ENCODE results near the gene TUFM. TPM values are rescaled to one million over a fixed set of nuclear protein-coding genes. Genes with fewer than 3 reads are reported as not detected.
A peak's percentile ranks its signal among the peaks of the same experiment; 100 is the strongest.

Gene TUFM
- total and polyA plus RNA-seq, 2 donors (not counting 1 experiment from before 2014, with no cell fraction given) = 68.6 to 115 TPM

DNA sequence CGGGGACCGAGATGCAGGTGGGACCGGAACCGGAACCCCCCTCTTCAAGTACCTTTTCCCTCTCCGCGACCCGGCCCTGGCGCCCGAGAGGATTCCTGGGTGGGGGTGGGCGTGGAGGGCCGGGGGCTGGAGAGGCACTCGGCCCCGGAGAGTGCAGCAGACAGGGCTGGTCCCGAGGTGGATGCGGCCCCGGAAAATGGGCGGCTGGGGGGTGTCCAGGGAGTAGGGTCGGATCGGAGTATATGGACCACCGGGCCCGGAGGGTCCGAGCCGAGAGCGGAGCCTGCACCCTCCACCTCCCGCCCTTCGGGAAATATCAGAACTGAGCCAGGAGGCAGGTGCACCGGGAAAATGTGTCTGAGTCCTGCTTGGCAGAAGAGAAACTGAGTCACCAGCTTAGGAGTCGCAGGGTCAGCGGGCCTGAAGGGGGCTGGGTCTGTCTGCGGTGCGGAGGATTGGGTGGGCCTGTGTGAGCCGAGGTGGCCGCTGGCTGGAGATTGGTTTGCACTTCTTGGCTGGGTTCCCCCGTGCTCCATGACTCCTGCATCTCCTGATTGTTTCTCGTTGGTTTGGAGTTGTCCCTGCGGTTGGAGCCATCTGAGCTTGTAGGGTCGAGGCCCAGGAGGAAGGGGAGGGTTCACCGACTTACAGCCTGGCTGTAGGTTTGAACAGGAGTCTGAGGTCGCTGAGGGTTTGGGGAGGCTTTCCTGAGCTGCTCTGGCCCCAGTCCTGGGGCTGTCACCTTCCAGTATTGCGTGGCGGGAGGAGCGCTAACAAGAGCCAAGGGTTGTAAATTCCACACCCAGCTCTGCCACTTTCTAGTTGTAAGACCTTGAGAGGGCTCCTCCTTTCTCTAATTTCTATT is 18.0 kb upstream of the TUFM start:
- Histone ChIP-seq H3K9me3 (ENCODE audit: control insufficient read depth, insufficient read depth, low read depth, low read length) (no peaks in the 10 kb centered on the region), H2AFZ (ENCODE audit: low read length) (no peak overlapping the region), H3K27me3 (ENCODE audit: control insufficient read depth, insufficient read depth, low read length) (no peaks in the 10 kb centered on the region), H4K20me1 (ENCODE audit: control insufficient read depth, extremely low read depth, insufficient read depth, low read length) (no peaks in the 10 kb centered on the region), H3K4me2 (ENCODE audit: extremely low read depth, insufficient read depth, low read length) (peak overlapping the region; percentile 89), H3K9ac (ENCODE audit: insufficient read depth, low read length) (peak overlapping the region; percentile 95), H3K79me2 (ENCODE audit: control insufficient read depth, insufficient read depth, low read length) (peaks cover 32% of the 10 kb centered on the region), H3K36me3 (ENCODE audit: control insufficient read depth, insufficient read depth, low read length) (peaks cover 17% of the 10 kb centered on the region), H3K27ac (ENCODE audit: insufficient read depth, low read length) (peak overlapping the region; percentile 98), H3K4me3 (replicated peaks in 1 of 4; ENCODE audit: control extremely low read depth in 1 of 4, insufficient read depth in 1 of 4, low read depth in 3 of 4, low read length in 4 of 4) (peak overlapping the region; percentile 89 to 100 (median 96)), H3K4me1 (ENCODE audit: control insufficient read depth, extremely low read depth, insufficient read depth, low read length) (peaks cover 9% of the 10 kb centered on the region)
- peak; percentile 48 to 68 for DNase-seq (ENCODE audit: low read depth in 2 of 2)
- no peak for TF ChIP-seq EZH2 (IDR thresholded peaks at IDR 0.05; ENCODE audit: low read length, missing control alignments)
- TF ChIP-seq, protein P1, sequence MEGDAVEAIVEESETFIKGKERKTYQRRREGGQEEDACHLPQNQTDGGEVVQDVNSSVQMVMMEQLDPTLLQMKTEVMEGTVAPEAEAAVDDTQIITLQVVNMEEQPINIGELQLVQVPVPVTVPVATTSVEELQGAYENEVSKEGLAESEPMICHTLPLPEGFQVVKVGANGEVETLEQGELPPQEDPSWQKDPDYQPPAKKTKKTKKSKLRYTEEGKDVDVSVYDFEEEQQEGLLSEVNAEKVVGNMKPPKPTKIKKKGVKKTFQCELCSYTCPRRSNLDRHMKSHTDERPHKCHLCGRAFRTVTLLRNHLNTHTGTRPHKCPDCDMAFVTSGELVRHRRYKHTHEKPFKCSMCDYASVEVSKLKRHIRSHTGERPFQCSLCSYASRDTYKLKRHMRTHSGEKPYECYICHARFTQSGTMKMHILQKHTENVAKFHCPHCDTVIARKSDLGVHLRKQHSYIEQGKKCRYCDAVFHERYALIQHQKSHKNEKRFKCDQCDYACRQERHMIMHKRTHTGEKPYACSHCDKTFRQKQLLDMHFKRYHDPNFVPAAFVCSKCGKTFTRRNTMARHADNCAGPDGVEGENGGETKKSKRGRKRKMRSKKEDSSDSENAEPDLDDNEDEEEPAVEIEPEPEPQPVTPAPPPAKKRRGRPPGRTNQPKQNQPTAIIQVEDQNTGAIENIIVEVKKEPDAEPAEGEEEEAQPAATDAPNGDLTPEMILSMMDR (conservative IDR thresholded peaks at IDR 0.05 in 1 of 2, IDR thresholded peaks at IDR 0.05 in 1 of 2; ENCODE audit: low read depth in 1 of 2, low read length in 2 of 2) = no peak

DNA sequence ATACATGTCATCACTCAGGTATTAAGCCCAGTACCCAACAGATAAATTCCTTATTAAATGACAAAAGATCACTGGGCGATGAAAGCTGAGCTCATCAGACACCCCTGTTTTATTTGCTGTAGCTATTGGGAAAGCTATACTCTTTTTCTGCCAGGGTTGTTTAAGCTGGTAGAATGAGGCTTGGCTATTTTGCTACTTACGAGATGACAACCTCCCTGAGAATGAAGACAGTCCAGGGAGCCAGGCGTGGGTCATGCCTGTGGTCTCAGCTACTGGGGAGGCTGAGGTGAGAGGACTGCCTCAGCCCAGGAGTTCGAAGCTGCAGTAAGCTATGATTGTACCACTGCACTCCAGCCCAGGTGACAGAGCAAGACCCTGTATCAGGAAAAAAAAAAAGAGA is 13.2 kb upstream of the TUFM start:
- H3K9ac ChIP-seq (ENCODE audit: insufficient read depth, low read length) = no peak overlapping the region
- no peaks in the 10 kb centered on the region for H3K27me3 ChIP-seq (ENCODE audit: control insufficient read depth, insufficient read depth, low read length)
- no peak overlapping the region for H3K4me2 ChIP-seq (ENCODE audit: extremely low read depth, insufficient read depth, low read length)
- H3K4me1 ChIP-seq (ENCODE audit: control insufficient read depth, extremely low read depth, insufficient read depth, low read length) = peaks cover 2% of the 10 kb centered on the region
- no peaks in the 10 kb centered on the region for H4K20me1 ChIP-seq (ENCODE audit: control insufficient read depth, extremely low read depth, insufficient read depth, low read length)
- no peak overlapping the region for H3K27ac ChIP-seq (ENCODE audit: insufficient read depth, low read length)
- H3K9me3 ChIP-seq (ENCODE audit: control insufficient read depth, insufficient read depth, low read depth, low read length) = no peaks in the 10 kb centered on the region
- no peak overlapping the region for H2AFZ ChIP-seq (ENCODE audit: low read length)
- no peaks in the 10 kb centered on the region for H3K36me3 ChIP-seq (ENCODE audit: control insufficient read depth, insufficient read depth, low read length)
- peak in 1 of 2 donors; percentile 19 for DNase-seq (ENCODE audit: low read depth in 2 of 2)
- H3K79me2 ChIP-seq (ENCODE audit: control insufficient read depth, insufficient read depth, low read length) = peaks cover 10% of the 10 kb centered on the region
- TF ChIP-seq, protein P1 (conservative IDR thresholded peaks at IDR 0.05 in 1 of 2, IDR thresholded peaks at IDR 0.05 in 1 of 2; ENCODE audit: low read depth in 1 of 2, low read length in 2 of 2) = no peak
- TF ChIP-seq EZH2 (IDR thresholded peaks at IDR 0.05; ENCODE audit: low read length, missing control alignments) = no peak
- H3K4me3 ChIP-seq (replicated peaks in 1 of 4; ENCODE audit: control extremely low read depth in 1 of 4, insufficient read depth in 1 of 4, low read depth in 3 of 4, low read length in 4 of 4) = no peak overlapping the region

DNA sequence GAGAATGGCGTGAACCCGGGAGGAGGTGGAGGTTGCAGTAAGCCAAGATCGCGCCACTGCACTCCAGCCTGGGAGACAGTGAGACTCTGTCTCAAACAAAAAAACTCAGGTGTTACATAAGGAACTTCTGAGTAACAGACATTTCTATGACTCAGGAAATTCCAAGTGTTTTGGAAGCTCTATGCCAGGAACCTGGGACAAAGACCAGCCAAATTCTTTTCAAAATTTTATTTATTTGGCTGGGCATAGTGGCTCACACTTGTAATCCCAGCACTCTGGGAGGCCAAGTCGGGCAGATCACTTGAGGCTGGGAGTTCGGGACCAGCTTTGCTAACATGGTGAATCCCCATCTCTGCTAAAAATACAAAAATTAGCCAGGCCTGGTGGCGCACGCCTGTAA is 12.3 kb upstream of the TUFM start:
- Histone ChIP-seq H3K9ac (ENCODE audit: insufficient read depth, low read length) (no peak overlapping the region), H2AFZ (ENCODE audit: low read length) (no peak overlapping the region), H3K4me3 (replicated peaks in 1 of 4; ENCODE audit: control extremely low read depth in 1 of 4, insufficient read depth in 1 of 4, low read depth in 3 of 4, low read length in 4 of 4) (no peak overlapping the region), H3K4me2 (ENCODE audit: extremely low read depth, insufficient read depth, low read length) (no peak overlapping the region), H3K27ac (ENCODE audit: insufficient read depth, low read length) (no peak overlapping the region), H3K27me3 (ENCODE audit: control insufficient read depth, insufficient read depth, low read length) (no peaks in the 10 kb centered on the region), H4K20me1 (ENCODE audit: control insufficient read depth, extremely low read depth, insufficient read depth, low read length) (no peaks in the 10 kb centered on the region), H3K9me3 (ENCODE audit: control insufficient read depth, insufficient read depth, low read depth, low read length) (no peaks in the 10 kb centered on the region), H3K36me3 (ENCODE audit: control insufficient read depth, insufficient read depth, low read length) (no peaks in the 10 kb centered on the region), H3K4me1 (ENCODE audit: control insufficient read depth, extremely low read depth, insufficient read depth, low read length) (peaks cover 2% of the 10 kb centered on the region), H3K79me2 (ENCODE audit: control insufficient read depth, insufficient read depth, low read length) (peaks cover 2% of the 10 kb centered on the region)
- peak in 1 of 2 donors; percentile 64 for DNase-seq (ENCODE audit: low read depth in 2 of 2)
- TF ChIP-seq, protein P1 (conservative IDR thresholded peaks at IDR 0.05 in 1 of 2, IDR thresholded peaks at IDR 0.05 in 1 of 2; ENCODE audit: low read depth in 1 of 2, low read length in 2 of 2) = no peak
- TF ChIP-seq EZH2 (IDR thresholded peaks at IDR 0.05; ENCODE audit: low read length, missing control alignments) = no peak
